ENCODE measurements around the gene PUS1.

The PUS1 gene

DNA sequence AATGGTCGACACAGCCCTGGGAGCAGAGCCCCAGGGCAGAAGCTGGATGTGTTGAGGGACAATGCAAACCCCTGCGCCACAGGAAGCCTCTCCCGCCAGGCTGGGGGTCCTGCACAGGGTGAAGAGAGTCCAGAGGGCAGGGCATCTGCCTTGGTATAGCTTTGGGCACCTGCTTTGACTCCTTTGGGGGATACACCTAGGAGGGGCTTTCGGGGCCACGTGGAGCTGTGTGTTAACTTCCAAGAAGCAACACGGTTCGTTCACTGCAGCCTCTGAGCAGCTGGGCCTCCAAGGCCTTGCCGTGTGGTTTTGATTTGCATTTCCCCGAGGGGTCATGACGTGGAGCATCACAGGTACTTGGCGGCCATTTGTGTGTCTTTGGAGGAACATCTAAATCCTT, 5.8 kb upstream of the PUS1 start:
- H3K36me3 ChIP-seq = peaks cover 31 to 51% (median 32%) of the 10 kb centered on the region in 3 donors
- H3K9me3 ChIP-seq = no peaks in the 10 kb centered on the region
- peaks cover 0 to 15% (median 8%) of the 10 kb centered on the region in 4 donors for H3K4me1 ChIP-seq
- H3K27ac ChIP-seq = no peak overlapping the region
- no peaks in the 10 kb centered on the region for H3K27me3 ChIP-seq
- DNase-seq = no peak
- TF ChIP-seq, protein P1, sequence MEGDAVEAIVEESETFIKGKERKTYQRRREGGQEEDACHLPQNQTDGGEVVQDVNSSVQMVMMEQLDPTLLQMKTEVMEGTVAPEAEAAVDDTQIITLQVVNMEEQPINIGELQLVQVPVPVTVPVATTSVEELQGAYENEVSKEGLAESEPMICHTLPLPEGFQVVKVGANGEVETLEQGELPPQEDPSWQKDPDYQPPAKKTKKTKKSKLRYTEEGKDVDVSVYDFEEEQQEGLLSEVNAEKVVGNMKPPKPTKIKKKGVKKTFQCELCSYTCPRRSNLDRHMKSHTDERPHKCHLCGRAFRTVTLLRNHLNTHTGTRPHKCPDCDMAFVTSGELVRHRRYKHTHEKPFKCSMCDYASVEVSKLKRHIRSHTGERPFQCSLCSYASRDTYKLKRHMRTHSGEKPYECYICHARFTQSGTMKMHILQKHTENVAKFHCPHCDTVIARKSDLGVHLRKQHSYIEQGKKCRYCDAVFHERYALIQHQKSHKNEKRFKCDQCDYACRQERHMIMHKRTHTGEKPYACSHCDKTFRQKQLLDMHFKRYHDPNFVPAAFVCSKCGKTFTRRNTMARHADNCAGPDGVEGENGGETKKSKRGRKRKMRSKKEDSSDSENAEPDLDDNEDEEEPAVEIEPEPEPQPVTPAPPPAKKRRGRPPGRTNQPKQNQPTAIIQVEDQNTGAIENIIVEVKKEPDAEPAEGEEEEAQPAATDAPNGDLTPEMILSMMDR (IDR thresholded peaks at IDR 0.05) = no peak
- H3K4me3 ChIP-seq = no peak overlapping the region
- intact Hi-C loops (cut with DNase I; ENCODE audit: low total_unique reads) = no loop called here

DNA sequence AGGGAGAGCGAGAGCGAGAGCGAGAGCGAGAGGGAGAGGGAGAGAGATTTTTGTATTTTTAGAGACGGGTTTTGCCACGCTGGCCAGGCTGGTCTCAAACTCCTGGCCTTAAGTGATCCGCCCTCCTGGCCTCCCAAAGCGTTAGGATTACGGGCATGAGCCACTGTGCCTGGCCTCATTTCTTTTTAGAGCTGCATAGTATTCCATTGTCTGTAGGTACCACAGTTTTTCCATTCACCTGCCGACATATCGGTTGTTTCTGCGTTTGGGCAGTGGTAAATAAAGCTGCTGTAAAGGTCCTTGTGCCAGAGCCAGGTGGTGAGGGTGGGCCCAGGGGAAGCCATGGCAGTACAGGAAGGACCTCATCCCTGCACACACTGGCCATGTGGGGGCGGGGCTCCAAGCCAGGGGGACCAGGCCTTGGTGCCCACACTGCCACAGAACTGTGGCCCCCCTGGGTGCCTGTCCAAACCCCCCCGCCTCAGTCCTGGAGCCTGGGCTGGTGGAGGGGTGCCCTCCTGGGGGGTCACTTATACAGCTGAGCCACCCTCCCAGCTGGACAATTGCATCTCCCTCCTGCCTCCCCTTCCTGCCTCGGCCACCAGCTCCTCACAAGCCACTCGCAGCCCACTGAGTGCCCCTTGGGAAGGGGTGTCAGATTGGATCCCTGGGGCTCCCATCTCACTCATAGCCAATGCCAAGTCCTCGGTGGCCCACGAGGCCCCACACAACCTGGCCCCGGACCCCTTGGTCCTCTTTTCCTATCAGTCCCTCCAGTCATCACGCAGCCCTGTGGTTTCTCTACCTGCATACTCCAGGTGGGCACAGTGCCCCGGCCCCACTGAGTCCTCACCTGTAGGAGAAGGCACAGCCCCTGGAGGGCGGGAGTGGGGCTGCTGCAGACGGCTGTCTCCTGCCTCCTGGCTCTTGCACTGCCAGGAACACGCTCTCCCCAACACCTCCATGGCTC, 1.7 kb upstream of the PUS1 start:
- Histone ChIP-seq H3K9me3 (no peaks in the 10 kb centered on the region), H3K4me1 (peaks cover 0 to 37% (median 23%) of the 10 kb centered on the region in 4 donors), H3K27ac (no peak overlapping the region), H3K27me3 (no peaks in the 10 kb centered on the region), H3K4me3 (no peak overlapping the region), H3K36me3 (peaks cover 3 to 26% (median 8%) of the 10 kb centered on the region in 3 donors)
- TF ChIP-seq, protein P1 (IDR thresholded peaks at IDR 0.05) = no peak
- DNase-seq = no peak
- intact Hi-C loops (cut with DNase I; ENCODE audit: low total_unique reads) = loop anchor here (2.0 kb wide), 1 partner anchor 31 kb away; no protein-coding TSS in a partner anchor

DNA sequence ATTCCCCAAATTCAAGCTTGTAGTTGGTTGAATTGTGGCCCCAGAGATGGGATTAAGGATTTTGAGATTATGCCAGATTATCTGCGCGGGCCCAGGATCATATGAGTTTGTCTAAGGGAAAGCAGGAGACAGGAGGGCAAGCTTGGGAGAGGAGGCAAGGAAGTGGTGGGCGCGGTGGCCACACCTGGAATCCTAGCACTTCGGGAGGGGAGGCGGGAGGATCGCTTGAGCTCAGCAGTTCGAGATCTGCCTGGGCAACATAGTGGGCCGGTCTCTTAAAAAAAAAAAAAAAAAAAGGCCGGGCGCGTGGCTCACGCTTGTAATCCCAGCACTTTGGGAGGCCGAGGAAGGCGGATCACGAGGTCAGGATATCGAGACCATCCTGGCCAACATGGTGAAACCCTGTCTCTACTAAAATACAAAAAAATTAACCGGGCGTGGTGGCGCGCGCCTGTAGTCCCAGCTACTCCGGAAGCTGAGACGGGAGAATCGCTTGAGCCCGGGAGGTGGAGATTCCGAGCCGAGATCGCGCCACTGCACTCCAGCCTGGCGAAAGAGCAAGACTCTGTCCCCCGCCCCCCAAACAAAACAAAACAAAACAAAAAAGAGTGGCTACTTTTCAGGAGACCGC, 881 bp upstream of the PUS1 start:
- H3K27ac ChIP-seq = peak overlapping the region; percentile 75 to 93
- DNase-seq = no peak
- H3K36me3 ChIP-seq = peaks cover 11 to 27% (median 15%) of the 10 kb centered on the region in 3 donors
- TF ChIP-seq, protein P1 (IDR thresholded peaks at IDR 0.05) = no peak
- intact Hi-C loops (cut with DNase I; ENCODE audit: low total_unique reads) = loop anchor here (2.0 kb wide), 1 partner anchor 31 kb away; no protein-coding TSS in a partner anchor
- peaks cover 0 to 37% (median 23%) of the 10 kb centered on the region in 4 donors for H3K4me1 ChIP-seq
- H3K4me3 ChIP-seq = peak overlapping the region; percentile 68 to 79
- no peaks in the 10 kb centered on the region for H3K9me3 ChIP-seq
- H3K27me3 ChIP-seq = no peaks in the 10 kb centered on the region

DNA sequence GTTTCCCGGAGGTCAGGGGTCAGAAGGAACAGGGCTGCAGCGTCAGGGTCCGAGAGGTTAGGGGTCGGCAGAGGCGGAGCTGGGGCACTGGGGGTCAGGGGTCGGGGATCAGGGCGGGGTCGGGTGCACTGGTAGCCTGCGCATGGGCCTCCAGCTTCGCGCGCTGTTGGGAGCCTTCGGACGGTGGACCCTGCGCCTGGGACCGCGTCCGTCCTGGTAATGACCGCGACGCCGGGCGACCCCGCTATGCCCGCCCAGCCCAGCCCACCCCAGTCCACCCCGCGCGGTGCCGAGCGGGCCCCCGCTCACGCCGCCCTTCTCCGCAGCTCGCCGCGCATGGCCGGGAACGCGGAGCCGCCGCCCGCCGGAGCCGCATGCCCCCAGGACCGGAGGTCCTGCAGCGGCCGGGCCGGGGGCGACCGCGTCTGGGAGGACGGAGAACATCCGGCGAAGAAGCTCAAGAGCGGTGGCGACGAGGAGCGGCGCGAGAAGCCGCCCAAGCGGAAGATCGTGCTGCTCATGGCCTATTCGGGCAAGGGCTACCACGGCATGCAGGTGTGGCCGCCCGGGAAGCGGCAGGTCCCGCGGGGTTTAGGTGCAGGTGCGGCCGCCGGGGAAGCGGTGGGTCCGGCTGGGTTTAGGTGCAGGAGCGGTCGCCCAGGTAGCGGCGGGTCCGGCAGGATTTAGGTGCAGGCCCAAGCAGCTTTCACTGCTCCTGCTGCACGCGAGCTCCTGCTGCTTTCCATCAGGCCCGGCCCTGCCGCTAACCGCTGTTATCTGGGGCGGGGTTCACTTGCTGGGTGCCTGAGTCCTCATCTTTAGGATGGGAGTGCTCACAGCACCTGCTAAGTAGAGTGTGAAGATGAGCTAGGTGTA, 743 bp downstream of the PUS1 start:
- H3K36me3 ChIP-seq = peaks cover 21 to 39% (median 26%) of the 10 kb centered on the region in 3 donors
- intact Hi-C loops (cut with DNase I; ENCODE audit: low total_unique reads) = loop anchor here (2.0 kb wide), 1 partner anchor 33 kb away; no protein-coding TSS in a partner anchor
- peak overlapping the region; percentile 52 to 75 for H3K27ac ChIP-seq
- TF ChIP-seq, protein P1 (IDR thresholded peaks at IDR 0.05) = no peak
- no peaks in the 10 kb centered on the region for H3K27me3 ChIP-seq
- DNase-seq = no peak
- peaks cover 0 to 28% (median 16%) of the 10 kb centered on the region in 4 donors for H3K4me1 ChIP-seq
- H3K9me3 ChIP-seq = no peaks in the 10 kb centered on the region
- H3K4me3 ChIP-seq = peak overlapping the region; percentile 68 to 79

DNA sequence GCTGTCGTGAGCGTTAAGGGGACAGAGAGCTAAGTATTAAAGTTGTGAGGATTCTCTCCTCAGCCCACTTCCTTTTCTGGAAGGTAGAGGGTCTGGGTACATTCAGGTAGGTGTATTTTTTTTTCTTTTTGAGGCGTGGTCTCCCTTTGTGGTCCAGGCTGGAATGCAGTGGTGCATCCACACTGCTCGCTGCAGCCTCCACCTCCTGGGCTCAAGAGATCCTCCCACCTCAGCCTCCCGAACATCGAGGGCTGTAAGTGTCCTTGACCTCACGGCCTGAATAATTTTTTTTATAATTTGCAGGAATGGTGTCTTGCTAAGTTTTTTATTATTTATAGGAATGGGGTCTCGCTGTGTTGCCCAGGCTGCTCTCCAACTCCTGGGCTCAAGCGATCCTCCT, 1.4 kb downstream of the PUS1 start:
- Histone ChIP-seq H3K4me3 (peak overlapping the region; percentile 68 to 79), H3K4me1 (peaks cover 0 to 26% (median 15%) of the 10 kb centered on the region in 4 donors), H3K27ac (no peak overlapping the region), H3K27me3 (no peaks in the 10 kb centered on the region), H3K9me3 (no peaks in the 10 kb centered on the region), H3K36me3 (peaks cover 21 to 46% (median 27%) of the 10 kb centered on the region in 3 donors)
- intact Hi-C loops (cut with DNase I; ENCODE audit: low total_unique reads) = no loop called here
- TF ChIP-seq, protein P1 (IDR thresholded peaks at IDR 0.05) = no peak
- no peak for DNase-seq

Data from tibial artery (tissue), 4 donors.